ENCODE measurements around the gene FAM110A.
"Not testable (repeated sequence)": the region's sequence is repeated elsewhere in the genome, so short reads cannot be mapped to it uniquely, and the experiment has no call there.

The FAM110A gene

GRCh38 chr20:889932-890463, 56.5 kb downstream of the FAM110A start:
- H3K27ac ChIP-seq (ENCODE audit: poor library complexity, severe bottlenecking), result no peak overlapping the region
- H3K4me1 ChIP-seq (ENCODE audit: insufficient read depth, poor library complexity, severe bottlenecking), result no peaks in the 10 kb centered on the region
- no peak for ATAC-seq (ENCODE audit: low read depth)
- H3K36me3 ChIP-seq (ENCODE audit: low read depth), result no peaks in the 10 kb centered on the region
- no peak for DNase-seq (ENCODE audit: low spot score)
- TF ChIP-seq CTCF (IDR thresholded peaks at IDR 0.05; ENCODE audit: poor library complexity, severe bottlenecking), result no peak
- H3K27me3 ChIP-seq (ENCODE audit: insufficient read depth, poor library complexity, severe bottlenecking), result no peaks in the 10 kb centered on the region
- no peak overlapping the region for H3K4me3 ChIP-seq (ENCODE audit: severe bottlenecking)
- no peaks in the 10 kb centered on the region for H3K9me3 ChIP-seq (ENCODE audit: severe bottlenecking)

GRCh38 chr20:890666-891057, 57.1 kb downstream of the FAM110A start:
- no peak for TF ChIP-seq CTCF (IDR thresholded peaks at IDR 0.05; ENCODE audit: poor library complexity, severe bottlenecking)
- Histone ChIP-seq H3K4me1 (ENCODE audit: insufficient read depth, poor library complexity, severe bottlenecking) (no peaks in the 10 kb centered on the region), H3K9me3 (ENCODE audit: severe bottlenecking) (no peaks in the 10 kb centered on the region), H3K4me3 (ENCODE audit: severe bottlenecking) (no peak overlapping the region), H3K36me3 (ENCODE audit: low read depth) (no peaks in the 10 kb centered on the region), H3K27me3 (ENCODE audit: insufficient read depth, poor library complexity, severe bottlenecking) (no peaks in the 10 kb centered on the region), H3K27ac (ENCODE audit: poor library complexity, severe bottlenecking) (no peak overlapping the region)
- DNase-seq (ENCODE audit: low spot score), result no peak
- no peak for ATAC-seq (ENCODE audit: low read depth)

GRCh38 chr20:891058-891705, 57.7 kb downstream of the FAM110A start:
- Histone ChIP-seq H3K27ac (ENCODE audit: poor library complexity, severe bottlenecking) (no peak overlapping the region), H3K36me3 (ENCODE audit: low read depth) (no peaks in the 10 kb centered on the region), H3K4me1 (ENCODE audit: insufficient read depth, poor library complexity, severe bottlenecking) (no peaks in the 10 kb centered on the region), H3K4me3 (ENCODE audit: severe bottlenecking) (no peak overlapping the region), H3K27me3 (ENCODE audit: insufficient read depth, poor library complexity, severe bottlenecking) (no peaks in the 10 kb centered on the region), H3K9me3 (ENCODE audit: severe bottlenecking) (no peaks in the 10 kb centered on the region)
- DNase-seq (ENCODE audit: low spot score) (no peak), ATAC-seq (ENCODE audit: low read depth) (peak; percentile 49; the same call in 2 of the 3 replicates)
- TF ChIP-seq CTCF (IDR thresholded peaks at IDR 0.05; ENCODE audit: poor library complexity, severe bottlenecking), result no peak

DNA sequence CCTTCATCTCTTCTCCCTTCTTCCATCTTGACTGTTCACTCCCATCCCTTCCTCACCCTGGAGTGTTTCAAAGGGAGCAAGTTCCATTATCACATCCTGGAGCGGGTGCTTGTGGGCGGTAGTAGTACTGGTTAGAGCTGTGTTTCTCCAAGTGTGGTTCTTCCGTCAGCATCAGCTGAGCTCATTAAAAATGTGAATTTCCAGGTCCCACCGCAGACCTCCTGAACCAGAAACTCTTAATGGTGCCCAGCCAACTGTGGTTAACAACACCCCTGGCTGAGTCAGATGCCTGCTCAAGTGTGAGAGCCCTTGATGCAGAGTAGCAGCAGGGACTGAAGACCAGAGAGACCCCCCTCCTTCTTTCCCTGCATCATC, 58.2 kb downstream of the FAM110A start:
- Histone ChIP-seq H3K36me3 (ENCODE audit: low read depth) (no peaks in the 10 kb centered on the region), H3K27ac (ENCODE audit: poor library complexity, severe bottlenecking) (no peak overlapping the region), H3K4me1 (ENCODE audit: insufficient read depth, poor library complexity, severe bottlenecking) (no peaks in the 10 kb centered on the region), H3K27me3 (ENCODE audit: insufficient read depth, poor library complexity, severe bottlenecking) (no peaks in the 10 kb centered on the region), H3K9me3 (ENCODE audit: severe bottlenecking) (no peaks in the 10 kb centered on the region), H3K4me3 (ENCODE audit: severe bottlenecking) (no peak overlapping the region)
- ATAC-seq (ENCODE audit: low read depth) (no peak), DNase-seq (ENCODE audit: low spot score) (no peak)
- no peak for TF ChIP-seq CTCF (IDR thresholded peaks at IDR 0.05; ENCODE audit: poor library complexity, severe bottlenecking)

- DNase-seq (ENCODE audit: low spot score); H3K4me3 ChIP-seq (ENCODE audit: severe bottlenecking); H3K9me3 ChIP-seq (ENCODE audit: severe bottlenecking); H3K27me3 ChIP-seq (ENCODE audit: insufficient read depth, poor library complexity, severe bottlenecking); H3K27ac ChIP-seq (ENCODE audit: poor library complexity, severe bottlenecking); H3K36me3 ChIP-seq (ENCODE audit: low read depth); ATAC-seq (ENCODE audit: low read depth); H3K4me1 ChIP-seq (ENCODE audit: insufficient read depth, poor library complexity, severe bottlenecking): not testable (repeated sequence)
Observed at GRCh38 chr20:892371-892770, 58.9 kb downstream of the FAM110A start.
